Spleen (tissue), 11 donors: Measurements from ENCODE around the gene CHCHD1. TPM values are rescaled to one million over a fixed set of nuclear protein-coding genes. Genes with fewer than 3 reads are reported as not detected.
A peak's percentile ranks its signal among the peaks of the same experiment; 100 is the strongest.

Experiments
- DNase-seq: peaks from one replicate; pipeline ENCODE4 v3.0.0-alpha.2; 2020
- H3K27ac ChIP-seq, 8 donors: fragments of 200-600 bp; sonication (generic) in 7 of 8; 1 replicate in 4 of 8; 2 replicates in 4 of 8; pipeline versions ENCODE4 v1.5.0 to v1.8.0; 2016 to 2021; ENCODE audit warnings: inconsistent platforms in 4 of 8, mild to moderate bottlenecking in 4 of 8, moderate library complexity in 1 of 8
- H3K27me3 ChIP-seq, 7 donors: fragments of 200-600 bp; sonication (generic) in 6 of 7; replicated peaks in 1 of 7; 1 replicate in 4 of 7; 2 replicates in 3 of 7; pipeline versions ENCODE4 v1.5.0 to v1.8.0; 2016 to 2021; ENCODE audit warnings: inconsistent platforms in 3 of 7, mild to moderate bottlenecking in 1 of 7
- H3K36me3 ChIP-seq, 6 donors: fragments of 200-600 bp; sonication (generic) in 5 of 6; 1 replicate in 4 of 6; 2 replicates in 2 of 6; pipeline versions ENCODE4 v1.5.0 to v1.8.0; 2016 to 2021; ENCODE audit warnings: inconsistent platforms in 2 of 6
- H3K4me1 ChIP-seq, 6 donors: fragments of 200-600 bp; sonication (generic) in 5 of 6; 1 replicate in 3 of 6; 2 replicates in 3 of 6; pipeline versions ENCODE4 v1.5.0 to v1.8.0; 2016 to 2021; ENCODE audit warnings: inconsistent platforms in 3 of 6
- H3K4me3 ChIP-seq, 8 donors: fragments of 200-600 bp; sonication (generic) in 7 of 8; 1 replicate in 4 of 8; 2 replicates in 4 of 8; pipeline versions ENCODE4 v1.5.0 to v1.8.0; 2016 to 2021; ENCODE audit warnings: inconsistent platforms in 4 of 8, mild to moderate bottlenecking in 4 of 8, moderate library complexity in 2 of 8
- H3K9me3 ChIP-seq, 8 donors: fragments of 200-600 bp; sonication (generic) in 7 of 8; 1 replicate in 4 of 8; 2 replicates in 4 of 8; pipeline versions ENCODE4 v1.5.0 to v1.8.0; 2016 to 2021; ENCODE audit warnings: inconsistent platforms in 4 of 8
- POLR2A ChIP-seq, 3 donors: fragments of 450-650 bp; IDR thresholded peaks; one replicate each; pipeline ENCODE4 v1.5.1; 2017; ENCODE audit warnings: antibody characterized with exemption in 3 of 3, mild to moderate bottlenecking in 1 of 3
- POLR2AphosphoS5 ChIP-seq, 3 donors: sonication (generic); formaldehyde crosslinking; IDR thresholded peaks; one replicate each; pipeline ENCODE4 v1.5.1; 2017; ENCODE audit warnings: antibody characterized with exemption in 3 of 3
- WGBS, 5 donors: extraction: QIAGEN DNeasy Blood & Tissue Kit in 3 of 5; methylation state at CpG; one replicate each; pipeline versions ENCODE4 v1.1.5 to v1.1.7; 2013 to 2018; 5-methylcytosine and 5-hydroxymethylcytosine counted together
- intact Hi-C: fragments of 100-400 bp; cut with DNase I; formaldehyde crosslinking; loops from one replicate; pipeline ENCODE4 v1.15.0; 2023; ENCODE audit warnings: low total_unique reads
- polyA plus RNA-seq, 3 donors: library from polyadenylated mRNA; stranded (reverse); fragments of 200-250 nt; gene quantifications; one replicate each; pipeline ENCODE4 v1.2.1, GENCODE V29; 2013
- total RNA-seq, 7 donors: library from RNA; depleted of rRNA in 3 of 7; stranded (reverse); fragments of >200 nt in 3 of 7; fragmentation: NEBNext Ultra II Directional in 4 of 7; extraction: Animal tissue kit (Norgen Biotek cat#: 25700) in 4 of 7; gene quantifications; one replicate each; pipeline versions ENCODE4 v1.1.0 to v1.2.1, GENCODE V29; 2016 to 2021
- TF ChIP-seq, protein P1 (sequence below), 11 experiments: fragments of 200-600 bp in 7 of 11; fragments of 450-650 bp in 4 of 11; sonication (generic) in 4 of 11; IDR thresholded peaks in 8 of 11; conservative IDR thresholded peaks in 3 of 11; 1 replicate in 7 of 11; 2 replicates in 4 of 11; pipeline versions ENCODE4 v1.4.0 to v1.8.0; 2016 to 2021; ENCODE audit warnings: antibody characterized with exemption in 11 of 11, inconsistent platforms in 4 of 11, mild to moderate bottlenecking in 1 of 11
- donor health status: healthy with polysubstance abuse.
- donor health status: DM: no; HTN: no; CAD: no; lungs with moderate emphysema.
- donor health status: DM: no; HTN: no; CAD: no.
- donor health status: Bipolar disorder and iron deficiency.
- donor health status: healthy.
- donor health status: DM: no; HTN: no; CAD: no.
- donor health status: DM: yes; HTN: yes; CAD: no.

CHCHD1 gene
- total and polyA plus RNA-seq, 10 donors = 14.6 to 75.9 (median 26.4) TPM

GRCh38 chr10:73797324-73798025, 15.6 kb downstream of the CHCHD1 start:
- Histone ChIP-seq H3K4me3 (no peak overlapping the region), H3K9me3 (no peaks in the 10 kb centered on the region), H3K4me1 (peaks cover 0 to 7% (median 0%) of the 10 kb centered on the region in 6 donors), H3K27ac (peak overlapping the region in 2 of 8 donors; percentile 26 to 54), H3K27me3 (no peaks in the 10 kb centered on the region), H3K36me3 (peaks cover 4 to 100% (median 98%) of the 10 kb centered on the region in 6 donors)
- DNase-seq = no peak
- 89 to 94% (median 93%) methylated on average over 19 of the region's 19 CpGs for WGBS, 5 donors
- intact Hi-C loops = no loop called here
- peak; percentile 2 to 65 (median 49) for TF ChIP-seq POLR2AphosphoS5 (IDR thresholded peaks at IDR 0.05)
- TF ChIP-seq POLR2A (IDR thresholded peaks at IDR 0.05) = no peak
- TF ChIP-seq, protein P1, sequence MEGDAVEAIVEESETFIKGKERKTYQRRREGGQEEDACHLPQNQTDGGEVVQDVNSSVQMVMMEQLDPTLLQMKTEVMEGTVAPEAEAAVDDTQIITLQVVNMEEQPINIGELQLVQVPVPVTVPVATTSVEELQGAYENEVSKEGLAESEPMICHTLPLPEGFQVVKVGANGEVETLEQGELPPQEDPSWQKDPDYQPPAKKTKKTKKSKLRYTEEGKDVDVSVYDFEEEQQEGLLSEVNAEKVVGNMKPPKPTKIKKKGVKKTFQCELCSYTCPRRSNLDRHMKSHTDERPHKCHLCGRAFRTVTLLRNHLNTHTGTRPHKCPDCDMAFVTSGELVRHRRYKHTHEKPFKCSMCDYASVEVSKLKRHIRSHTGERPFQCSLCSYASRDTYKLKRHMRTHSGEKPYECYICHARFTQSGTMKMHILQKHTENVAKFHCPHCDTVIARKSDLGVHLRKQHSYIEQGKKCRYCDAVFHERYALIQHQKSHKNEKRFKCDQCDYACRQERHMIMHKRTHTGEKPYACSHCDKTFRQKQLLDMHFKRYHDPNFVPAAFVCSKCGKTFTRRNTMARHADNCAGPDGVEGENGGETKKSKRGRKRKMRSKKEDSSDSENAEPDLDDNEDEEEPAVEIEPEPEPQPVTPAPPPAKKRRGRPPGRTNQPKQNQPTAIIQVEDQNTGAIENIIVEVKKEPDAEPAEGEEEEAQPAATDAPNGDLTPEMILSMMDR (IDR thresholded peaks at IDR 0.05 in 8 of 11, conservative IDR thresholded peaks at IDR 0.05 in 3 of 11) = no peak

DNA sequence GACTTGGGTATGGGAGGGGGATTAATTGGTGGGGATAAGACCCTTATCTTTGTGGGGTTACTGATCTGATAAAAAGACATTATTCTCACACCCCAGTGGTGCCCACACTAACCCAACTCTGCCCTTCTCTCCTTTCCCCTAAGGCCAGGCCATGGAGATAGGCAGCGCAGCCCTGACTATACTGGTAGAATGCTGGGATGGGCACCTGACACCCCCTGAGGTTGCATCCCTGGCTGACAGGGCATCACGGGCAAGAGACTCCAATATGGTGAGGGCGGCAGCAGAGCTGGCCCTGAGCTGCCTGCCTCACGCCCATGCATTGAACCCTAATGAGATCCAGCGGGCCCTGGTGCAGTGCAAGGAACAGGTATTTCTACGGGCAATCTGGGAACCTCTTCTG, 16.2 kb downstream of the CHCHD1 start:
- no peaks in the 10 kb centered on the region for H3K27me3 ChIP-seq
- H3K9me3 ChIP-seq = no peaks in the 10 kb centered on the region
- no peak overlapping the region for H3K4me3 ChIP-seq
- intact Hi-C loops = no loop called here
- H3K36me3 ChIP-seq = peaks cover 4 to 100% (median 98%) of the 10 kb centered on the region in 6 donors
- peaks cover 0 to 10% (median 0%) of the 10 kb centered on the region in 6 donors for H3K4me1 ChIP-seq
- H3K27ac ChIP-seq = peak overlapping the region in 1 of 8 donors; percentile 17
- no peak for DNase-seq
- TF ChIP-seq, protein P1 (IDR thresholded peaks at IDR 0.05 in 8 of 11, conservative IDR thresholded peaks at IDR 0.05 in 3 of 11) = no peak
- TF ChIP-seq POLR2A (IDR thresholded peaks at IDR 0.05) (no peak), POLR2AphosphoS5 (IDR thresholded peaks at IDR 0.05) (peak; percentile 50 to 73 (median 53))
- WGBS, 5 donors = 93 to 98% (median 96%) methylated on average over 6 of the region's 6 CpGs

DNA sequence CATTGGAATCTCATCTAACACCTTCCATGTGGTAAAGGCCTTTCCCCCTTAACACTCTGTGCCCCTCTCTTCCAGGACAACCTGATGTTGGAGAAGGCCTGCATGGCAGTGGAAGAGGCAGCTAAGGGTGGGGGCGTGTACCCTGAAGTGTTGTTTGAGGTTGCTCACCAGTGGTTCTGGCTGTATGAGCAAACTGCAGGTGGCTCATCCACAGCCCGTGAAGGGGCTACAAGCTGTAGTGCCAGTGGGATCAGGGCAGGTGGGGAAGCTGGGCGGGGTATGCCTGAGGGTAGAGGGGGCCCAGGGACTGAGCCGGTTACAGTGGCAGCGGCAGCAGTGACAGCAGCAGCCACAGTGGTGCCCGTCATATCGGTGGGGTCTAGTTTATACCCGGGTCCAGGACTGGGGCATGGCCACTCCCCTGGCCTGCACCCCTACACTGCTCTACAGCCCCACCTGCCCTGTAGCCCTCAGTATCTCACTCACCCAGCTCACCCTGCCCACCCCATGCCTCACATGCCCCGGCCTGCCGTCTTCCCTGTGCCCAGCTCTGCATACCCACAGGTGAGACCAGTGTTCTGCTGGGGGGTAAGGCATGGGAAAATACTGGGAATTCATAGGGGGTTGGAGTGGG, 17.2 kb downstream of the CHCHD1 start:
- intact Hi-C loops = no loop called here

More for the DNA sequence above, 17.2 kb downstream of the CHCHD1 start:
- peak; percentile 74 for DNase-seq
- no peaks in the 10 kb centered on the region for H3K27me3 ChIP-seq
- no peaks in the 10 kb centered on the region for H3K9me3 ChIP-seq
- TF ChIP-seq, protein P1 (IDR thresholded peaks at IDR 0.05 in 8 of 11, conservative IDR thresholded peaks at IDR 0.05 in 3 of 11) = no peak
- peak; percentile 53 to 82 (median 58) for TF ChIP-seq POLR2AphosphoS5 (IDR thresholded peaks at IDR 0.05)
- peak in 1 of 3 donors; percentile 8 for TF ChIP-seq POLR2A (IDR thresholded peaks at IDR 0.05)
- peak overlapping the region in 1 of 8 donors; percentile 27 for H3K27ac ChIP-seq
- no peak overlapping the region for H3K4me3 ChIP-seq
- H3K36me3 ChIP-seq = peaks cover under 1 to 100% (median 98%) of the 10 kb centered on the region in 6 donors
- peaks cover 0 to 19% (median 6%) of the 10 kb centered on the region in 6 donors for H3K4me1 ChIP-seq
- WGBS, 5 donors = 84 to 94% (median 88%) methylated on average over 7 to 10 of the region's 10 CpGs
